ENCODE measurements around the gene PANK2.

PANK2 gene

DNA sequence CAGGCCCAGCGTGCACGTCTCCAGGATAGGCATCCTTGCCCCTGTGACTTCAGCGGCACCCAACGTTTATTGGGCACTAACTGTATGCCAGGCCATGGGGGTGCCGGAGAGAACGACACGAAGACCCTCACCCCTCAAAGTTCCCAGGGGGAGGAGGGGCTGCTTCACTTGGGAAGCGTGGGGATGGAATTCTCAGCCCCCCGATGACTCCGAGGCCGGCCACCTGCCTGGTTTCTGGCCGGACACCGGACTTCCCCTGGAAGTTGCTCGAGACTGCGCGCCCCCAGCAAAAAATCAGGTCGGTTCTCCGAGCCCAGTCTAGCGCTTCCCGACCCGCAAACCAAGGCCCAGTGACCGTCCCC is 42.8 kb upstream of the PANK2 start:
- ATAC-seq (ENCODE audit: low read depth) = no peak
- Histone ChIP-seq H3K27me3 (ENCODE audit: insufficient read depth, poor library complexity, severe bottlenecking) (no peaks in the 10 kb centered on the region), H3K9me3 (ENCODE audit: severe bottlenecking) (no peaks in the 10 kb centered on the region), H3K36me3 (ENCODE audit: low read depth) (peaks cover 4% of the 10 kb centered on the region; the same call in 1 of the 2 replicates), H3K4me1 (ENCODE audit: insufficient read depth, poor library complexity, severe bottlenecking) (peaks cover 12% of the 10 kb centered on the region), H3K4me3 (ENCODE audit: severe bottlenecking) (peak overlapping the region; percentile 69), H3K27ac (ENCODE audit: poor library complexity, severe bottlenecking) (peak overlapping the region; percentile 70)
- DNase-seq (ENCODE audit: low spot score) = no peak
- TF ChIP-seq, protein P1, sequence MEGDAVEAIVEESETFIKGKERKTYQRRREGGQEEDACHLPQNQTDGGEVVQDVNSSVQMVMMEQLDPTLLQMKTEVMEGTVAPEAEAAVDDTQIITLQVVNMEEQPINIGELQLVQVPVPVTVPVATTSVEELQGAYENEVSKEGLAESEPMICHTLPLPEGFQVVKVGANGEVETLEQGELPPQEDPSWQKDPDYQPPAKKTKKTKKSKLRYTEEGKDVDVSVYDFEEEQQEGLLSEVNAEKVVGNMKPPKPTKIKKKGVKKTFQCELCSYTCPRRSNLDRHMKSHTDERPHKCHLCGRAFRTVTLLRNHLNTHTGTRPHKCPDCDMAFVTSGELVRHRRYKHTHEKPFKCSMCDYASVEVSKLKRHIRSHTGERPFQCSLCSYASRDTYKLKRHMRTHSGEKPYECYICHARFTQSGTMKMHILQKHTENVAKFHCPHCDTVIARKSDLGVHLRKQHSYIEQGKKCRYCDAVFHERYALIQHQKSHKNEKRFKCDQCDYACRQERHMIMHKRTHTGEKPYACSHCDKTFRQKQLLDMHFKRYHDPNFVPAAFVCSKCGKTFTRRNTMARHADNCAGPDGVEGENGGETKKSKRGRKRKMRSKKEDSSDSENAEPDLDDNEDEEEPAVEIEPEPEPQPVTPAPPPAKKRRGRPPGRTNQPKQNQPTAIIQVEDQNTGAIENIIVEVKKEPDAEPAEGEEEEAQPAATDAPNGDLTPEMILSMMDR (IDR thresholded peaks at IDR 0.05; ENCODE audit: poor library complexity, severe bottlenecking) = no peak

DNA sequence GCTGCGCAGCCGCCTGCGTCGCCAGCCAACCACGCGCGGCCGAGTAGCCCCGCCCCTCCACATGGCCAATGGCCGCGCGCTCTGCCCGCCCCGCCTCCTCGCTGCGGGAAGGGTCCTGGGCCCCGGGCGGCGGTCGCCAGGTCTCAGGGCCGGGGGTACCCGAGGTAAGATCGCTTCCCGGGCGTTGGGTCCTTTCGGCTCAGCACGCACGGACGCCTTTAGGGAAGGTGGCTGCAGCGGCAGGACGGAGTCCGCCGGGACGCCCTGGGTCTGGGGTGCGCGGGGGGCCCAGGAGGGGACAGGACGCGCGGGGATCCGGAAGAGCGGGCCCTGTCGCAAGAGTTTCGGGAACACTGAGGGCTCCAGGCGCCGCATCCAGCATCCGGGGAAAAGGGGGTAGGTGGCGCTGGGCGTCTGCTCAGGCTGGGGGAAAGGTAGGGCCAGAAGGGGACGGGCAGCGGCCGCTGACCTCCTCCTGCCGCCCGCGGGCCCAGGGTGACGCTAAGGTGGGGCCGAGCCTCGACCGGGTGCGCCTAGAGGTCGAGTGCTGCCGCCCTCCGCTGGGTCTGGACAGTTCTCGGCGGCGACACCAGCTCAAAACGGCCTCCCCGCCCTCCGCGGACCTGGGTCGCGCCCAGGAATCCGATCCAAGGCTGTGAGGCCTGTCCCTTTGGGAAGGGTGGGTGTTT is 42.3 kb upstream of the PANK2 start, which contains the start of gene MAVS:
Gene MAVS (plus strand): TSS at position 95 of the 689 bp plus-strand sequence. CDS start 7,791 bp downstream, outside the sequence.
- TF ChIP-seq, protein P1 (IDR thresholded peaks at IDR 0.05; ENCODE audit: poor library complexity, severe bottlenecking) = peak; percentile 22
- DNase-seq (ENCODE audit: low spot score) (peak; percentile 85), ATAC-seq (ENCODE audit: low read depth) (peak; percentile 92)
- H3K4me1 ChIP-seq (ENCODE audit: insufficient read depth, poor library complexity, severe bottlenecking) = peaks cover 12% of the 10 kb centered on the region
- H3K9me3 ChIP-seq (ENCODE audit: severe bottlenecking) = no peaks in the 10 kb centered on the region
- peaks cover 4% of the 10 kb centered on the region; the same call in 1 of the 2 replicates for H3K36me3 ChIP-seq (ENCODE audit: low read depth)
- H3K4me3 ChIP-seq (ENCODE audit: severe bottlenecking) = peak within 1 kb of the TSS; percentile 69
- peak within 1 kb of the TSS; percentile 70 for H3K27ac ChIP-seq (ENCODE audit: poor library complexity, severe bottlenecking)
- H3K27me3 ChIP-seq (ENCODE audit: insufficient read depth, poor library complexity, severe bottlenecking) = no peaks in the 10 kb centered on the region

DNA sequence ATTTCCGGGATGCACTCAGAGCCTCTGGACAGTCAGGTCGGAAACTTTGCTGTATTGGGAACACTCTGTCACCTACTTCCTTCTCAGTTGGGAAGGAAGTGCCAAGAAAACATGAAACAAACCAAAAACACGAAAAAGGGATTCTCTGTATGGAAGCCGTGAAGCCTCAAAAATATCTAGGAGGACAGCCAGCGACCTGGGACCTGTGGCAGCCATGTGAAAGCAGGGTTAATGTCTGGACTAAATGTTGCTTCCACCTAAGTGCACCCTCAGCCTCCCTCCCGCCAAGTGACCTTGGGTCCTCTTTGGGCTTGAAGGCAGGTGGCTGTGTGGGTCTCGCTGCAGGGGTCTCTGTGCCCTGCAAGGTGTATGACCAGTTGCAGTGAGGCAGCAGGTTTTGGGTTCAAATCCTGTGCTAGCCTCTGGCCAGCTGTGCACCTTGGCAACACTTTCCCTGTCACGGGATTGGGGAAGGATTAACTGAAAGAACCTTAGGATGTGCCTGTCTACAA is 41.7 kb upstream of the PANK2 start:
- H3K36me3 ChIP-seq (ENCODE audit: low read depth) = peaks cover 4% of the 10 kb centered on the region; the same call in 1 of the 2 replicates
- TF ChIP-seq, protein P1 (IDR thresholded peaks at IDR 0.05; ENCODE audit: poor library complexity, severe bottlenecking) = no peak

DNA sequence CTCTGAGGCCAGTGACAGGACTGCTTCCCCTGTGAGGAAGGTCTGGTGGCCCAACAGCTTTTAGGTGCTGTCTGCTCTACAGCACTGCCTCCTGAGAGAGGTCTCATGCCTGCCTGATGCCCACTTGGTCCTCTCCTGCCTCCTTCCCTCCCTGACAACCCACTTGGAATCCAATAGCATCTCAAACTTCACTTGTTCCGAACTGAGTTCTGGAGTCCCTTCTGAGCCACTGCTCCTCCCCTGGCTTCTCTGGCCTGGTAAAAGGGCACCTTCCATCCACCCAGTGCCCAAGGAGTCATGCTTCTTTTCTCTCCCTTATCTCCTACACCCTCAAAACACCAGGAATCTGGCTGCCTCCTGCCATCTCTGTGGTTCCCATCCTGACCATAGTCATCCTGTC is 40.6 kb upstream of the PANK2 start:
- DNase-seq (ENCODE audit: low spot score) (no peak), ATAC-seq (ENCODE audit: low read depth) (no peak)
- H3K4me3 ChIP-seq (ENCODE audit: severe bottlenecking) = no peak overlapping the region
- no peaks in the 10 kb centered on the region for H3K27me3 ChIP-seq (ENCODE audit: insufficient read depth, poor library complexity, severe bottlenecking)
- H3K9me3 ChIP-seq (ENCODE audit: severe bottlenecking) = no peaks in the 10 kb centered on the region
- peaks cover 4% of the 10 kb centered on the region; the same call in 1 of the 2 replicates for H3K36me3 ChIP-seq (ENCODE audit: low read depth)
- peaks cover 6% of the 10 kb centered on the region for H3K4me1 ChIP-seq (ENCODE audit: insufficient read depth, poor library complexity, severe bottlenecking)
- TF ChIP-seq, protein P1 (IDR thresholded peaks at IDR 0.05; ENCODE audit: poor library complexity, severe bottlenecking) = no peak
- H3K27ac ChIP-seq (ENCODE audit: poor library complexity, severe bottlenecking) = no peak overlapping the region

More for the DNA sequence above, 41.7 kb upstream of the PANK2 start:
- H3K4me3 ChIP-seq (ENCODE audit: severe bottlenecking) = peak overlapping the region; percentile 69
- H3K27ac ChIP-seq (ENCODE audit: poor library complexity, severe bottlenecking) = peak overlapping the region; percentile 70
- no peaks in the 10 kb centered on the region for H3K9me3 ChIP-seq (ENCODE audit: severe bottlenecking)
- H3K27me3 ChIP-seq (ENCODE audit: insufficient read depth, poor library complexity, severe bottlenecking) = no peaks in the 10 kb centered on the region
- DNase-seq (ENCODE audit: low spot score) = no peak
- peaks cover 12% of the 10 kb centered on the region for H3K4me1 ChIP-seq (ENCODE audit: insufficient read depth, poor library complexity, severe bottlenecking)
- no peak for ATAC-seq (ENCODE audit: low read depth)

DNA sequence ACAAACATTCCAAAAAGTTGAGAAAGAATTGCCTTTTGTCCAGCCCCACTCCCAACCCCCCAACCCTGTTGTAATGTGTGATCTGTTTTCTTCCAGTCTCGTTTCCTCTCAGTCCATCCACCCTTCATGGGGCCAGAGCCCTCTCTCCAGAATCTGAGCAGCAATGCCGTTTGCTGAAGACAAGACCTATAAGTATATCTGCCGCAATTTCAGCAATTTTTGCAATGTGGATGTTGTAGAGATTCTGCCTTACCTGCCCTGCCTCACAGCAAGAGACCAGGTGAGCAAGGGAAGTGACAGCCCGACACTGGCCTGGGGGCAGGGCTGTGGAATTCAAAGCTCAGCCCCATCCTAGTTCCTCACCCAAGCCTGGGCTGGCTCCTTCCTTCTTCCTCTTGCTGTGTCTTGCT is 34.7 kb upstream of the PANK2 start:
- Histone ChIP-seq H3K27me3 (ENCODE audit: insufficient read depth, poor library complexity, severe bottlenecking) (no peaks in the 10 kb centered on the region), H3K36me3 (ENCODE audit: low read depth) (peaks cover 39% of the 10 kb centered on the region), H3K9me3 (ENCODE audit: severe bottlenecking) (no peaks in the 10 kb centered on the region), H3K4me1 (ENCODE audit: insufficient read depth, poor library complexity, severe bottlenecking) (no peaks in the 10 kb centered on the region), H3K4me3 (ENCODE audit: severe bottlenecking) (no peak overlapping the region), H3K27ac (ENCODE audit: poor library complexity, severe bottlenecking) (no peak overlapping the region)
- peak; percentile 58 for ATAC-seq (ENCODE audit: low read depth)
- TF ChIP-seq, protein P1 (IDR thresholded peaks at IDR 0.05; ENCODE audit: poor library complexity, severe bottlenecking) = no peak
- DNase-seq (ENCODE audit: low spot score) = no peak
